Measurements from ENCODE around the gene SPRR2B.
"Not testable (repeated sequence)": the region's sequence is repeated elsewhere in the genome, so short reads cannot be mapped to it uniquely, and the experiment has no call there.

SPRR2B gene

DNA sequence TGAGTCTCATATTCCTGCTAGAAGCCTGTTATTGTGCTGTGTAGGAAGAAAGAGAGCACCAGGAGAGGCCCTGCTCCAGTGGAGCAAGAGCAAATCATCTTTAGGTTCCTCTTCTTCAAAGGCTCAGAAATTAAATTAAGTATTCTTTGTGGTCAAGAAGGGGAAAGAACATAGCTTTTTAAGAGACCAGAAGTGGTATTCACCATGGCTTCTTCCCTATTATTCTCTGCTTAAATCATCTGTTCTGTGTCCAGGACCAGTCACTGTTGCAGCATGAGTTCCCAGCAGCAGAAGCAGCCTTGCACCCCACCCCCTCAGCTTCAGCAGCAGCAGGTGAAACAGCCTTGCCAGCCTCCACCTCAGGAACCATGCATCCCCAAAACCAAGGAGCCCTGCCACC is 39.3 kb downstream of the SPRR2B start:
- Histone ChIP-seq H3K9me3 (ENCODE audit: insufficient read depth, low read length) (no peaks in the 10 kb centered on the region), H3K36me3 (ENCODE audit: insufficient read depth, insufficient read length, low read length) (no peaks in the 10 kb centered on the region), H3K27me3 (ENCODE audit: insufficient read depth, insufficient read length) (no peaks in the 10 kb centered on the region), H3K9ac (ENCODE audit: insufficient read length, low read depth) (no peak overlapping the region), H3K4me3 (ENCODE audit: insufficient read length, low read depth) (no peak overlapping the region), H3K4me1 (ENCODE audit: insufficient read depth, insufficient read length) (peaks cover 2% of the 10 kb centered on the region)
- TF ChIP-seq ZNF274 (IDR thresholded peaks at IDR 0.05; ENCODE audit: low read depth, low read length) (no peak), YY1 (IDR thresholded peaks at IDR 0.05; ENCODE audit: insufficient read depth, insufficient read length) (no peak), SUZ12 (IDR thresholded peaks at IDR 0.05; ENCODE audit: extremely low read depth, insufficient read depth, insufficient read length) (no peak)
- DNase-seq (ENCODE audit: low read depth, low spot score): no peak

DNA sequence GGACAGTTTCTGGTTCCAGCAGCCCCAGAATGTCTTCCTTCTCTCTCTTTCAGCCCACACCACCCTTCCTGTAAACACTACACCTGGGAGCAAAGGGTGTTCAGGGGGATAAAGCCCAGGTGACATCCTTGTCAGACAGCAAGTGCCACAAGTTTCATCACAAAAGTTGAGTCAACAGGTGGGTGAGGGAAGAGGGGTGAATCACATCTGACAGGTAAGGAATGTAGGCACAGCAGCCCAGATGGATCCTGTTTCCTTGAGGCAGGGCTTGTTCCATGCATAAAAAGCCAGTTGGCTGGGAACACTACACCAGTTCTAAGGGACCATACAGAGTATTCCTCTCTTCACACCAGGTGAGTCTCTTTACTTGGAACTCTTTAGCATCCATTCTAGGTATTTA is 40.5 kb downstream of the SPRR2B start, which contains the start of gene SPRR1B:
Gene SPRR1B, plus strand, starts transcription at position 309 of the 400 bp plus-strand sequence. CDS start 1,143 bp downstream, outside the sequence.
- no peak for DNase-seq (ENCODE audit: low read depth, low spot score)
- Histone ChIP-seq H3K36me3 (ENCODE audit: insufficient read depth, insufficient read length, low read length) (no peaks in the 10 kb centered on the region), H3K9me3 (ENCODE audit: insufficient read depth, low read length) (no peaks in the 10 kb centered on the region), H3K27me3 (ENCODE audit: insufficient read depth, insufficient read length) (no peaks in the 10 kb centered on the region), H3K9ac (ENCODE audit: insufficient read length, low read depth) (no peak within 1 kb of the TSS), H3K4me3 (ENCODE audit: insufficient read length, low read depth) (no peak within 1 kb of the TSS), H3K4me1 (ENCODE audit: insufficient read depth, insufficient read length) (peaks cover 2% of the 10 kb centered on the region)
- no peak for TF ChIP-seq ZNF274 (IDR thresholded peaks at IDR 0.05; ENCODE audit: low read depth, low read length)
- TF ChIP-seq YY1 (IDR thresholded peaks at IDR 0.05; ENCODE audit: insufficient read depth, insufficient read length): no peak
- no peak for TF ChIP-seq SUZ12 (IDR thresholded peaks at IDR 0.05; ENCODE audit: extremely low read depth, insufficient read depth, insufficient read length)

DNA sequence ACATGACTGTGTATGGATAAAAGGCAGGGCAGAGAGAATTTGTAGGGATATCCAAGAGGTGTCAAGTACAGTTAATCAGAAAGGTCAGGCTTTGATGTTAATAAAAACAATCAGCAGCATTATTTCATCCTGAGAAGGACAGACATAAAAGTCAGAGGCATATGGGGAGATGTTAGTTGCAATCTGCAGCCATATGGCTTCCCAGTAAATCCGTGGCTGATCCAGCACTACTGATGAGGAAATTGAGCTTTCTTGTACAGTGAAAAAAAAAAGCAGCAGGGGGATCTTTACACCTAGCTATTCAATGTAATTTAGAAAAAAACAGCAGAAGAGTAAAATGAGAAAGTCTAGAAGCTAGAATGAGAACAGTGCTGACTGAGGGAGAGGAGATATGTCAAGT is 42.6 kb downstream of the SPRR2B start:
- Histone ChIP-seq H3K9me3 (ENCODE audit: insufficient read depth, low read length) (no peaks in the 10 kb centered on the region), H3K9ac (ENCODE audit: insufficient read length, low read depth) (no peak overlapping the region), H3K36me3 (ENCODE audit: insufficient read depth, insufficient read length, low read length) (no peaks in the 10 kb centered on the region), H3K27me3 (ENCODE audit: insufficient read depth, insufficient read length) (no peaks in the 10 kb centered on the region), H3K4me3 (ENCODE audit: insufficient read length, low read depth) (no peak overlapping the region), H3K4me1 (ENCODE audit: insufficient read depth, insufficient read length) (peaks cover 2% of the 10 kb centered on the region)
- no peak for TF ChIP-seq YY1 (IDR thresholded peaks at IDR 0.05; ENCODE audit: insufficient read depth, insufficient read length)
- no peak for TF ChIP-seq ZNF274 (IDR thresholded peaks at IDR 0.05; ENCODE audit: low read depth, low read length)
- no peak for TF ChIP-seq SUZ12 (IDR thresholded peaks at IDR 0.05; ENCODE audit: extremely low read depth, insufficient read depth, insufficient read length)
- DNase-seq (ENCODE audit: low read depth, low spot score): no peak

DNA sequence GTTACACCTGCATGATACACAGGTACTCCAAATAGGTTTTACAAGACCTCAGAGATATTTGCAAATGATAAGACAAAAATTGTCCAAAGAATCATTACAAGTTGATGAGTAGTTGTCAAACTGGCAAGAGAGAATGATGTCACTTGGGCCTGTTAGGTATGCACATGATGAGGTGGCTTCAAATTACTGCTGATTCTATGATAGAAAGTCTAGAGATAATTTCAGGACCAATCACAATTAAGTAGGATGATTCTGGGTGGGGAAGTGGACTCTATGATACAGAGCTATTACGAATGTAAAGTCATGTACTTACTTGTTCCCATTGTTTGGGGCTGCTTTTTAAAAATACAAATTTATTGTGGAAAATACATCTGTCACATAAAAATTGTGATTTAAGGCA is 45.6 kb downstream of the SPRR2B start:
- Histone ChIP-seq H3K36me3 (ENCODE audit: insufficient read depth, insufficient read length, low read length) (no peaks in the 10 kb centered on the region), H3K27me3 (ENCODE audit: insufficient read depth, insufficient read length) (no peaks in the 10 kb centered on the region), H3K4me1 (ENCODE audit: insufficient read depth, insufficient read length) (no peaks in the 10 kb centered on the region), H3K9ac (ENCODE audit: insufficient read length, low read depth) (no peak overlapping the region), H3K9me3 (ENCODE audit: insufficient read depth, low read length) (no peaks in the 10 kb centered on the region), H3K4me3 (ENCODE audit: insufficient read length, low read depth) (no peak overlapping the region)
- DNase-seq (ENCODE audit: low read depth, low spot score): no peak
- TF ChIP-seq YY1 (IDR thresholded peaks at IDR 0.05; ENCODE audit: insufficient read depth, insufficient read length) (no peak), SUZ12 (IDR thresholded peaks at IDR 0.05; ENCODE audit: extremely low read depth, insufficient read depth, insufficient read length) (no peak), ZNF274 (IDR thresholded peaks at IDR 0.05; ENCODE audit: low read depth, low read length) (no peak)

DNA sequence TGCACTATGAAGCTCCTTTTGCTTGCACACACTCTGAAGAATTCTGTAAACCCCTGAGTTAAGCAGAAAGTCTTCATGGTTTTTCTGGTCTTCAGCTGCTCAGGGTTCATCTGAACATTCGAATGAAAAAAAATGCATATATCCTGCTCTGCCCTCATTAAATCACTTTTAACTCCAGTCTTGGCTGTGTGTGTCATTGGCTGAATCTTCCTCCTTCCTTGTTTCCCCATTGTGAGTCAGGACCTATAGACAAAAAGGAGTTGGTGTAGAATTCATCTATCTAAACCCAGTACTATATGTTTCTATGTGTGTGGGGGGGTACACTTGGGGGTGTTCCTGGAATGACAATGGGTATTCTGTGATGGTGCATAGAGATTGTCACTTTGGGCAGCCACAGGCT is 47.0 kb downstream of the SPRR2B start:
- Histone ChIP-seq H3K9me3 (ENCODE audit: insufficient read depth, low read length) (no peaks in the 10 kb centered on the region), H3K36me3 (ENCODE audit: insufficient read depth, insufficient read length, low read length) (no peaks in the 10 kb centered on the region), H3K4me1 (ENCODE audit: insufficient read depth, insufficient read length) (no peaks in the 10 kb centered on the region), H3K27me3 (ENCODE audit: insufficient read depth, insufficient read length) (no peaks in the 10 kb centered on the region), H3K9ac (ENCODE audit: insufficient read length, low read depth) (no peak overlapping the region), H3K4me3 (ENCODE audit: insufficient read length, low read depth) (no peak overlapping the region)
- TF ChIP-seq YY1 (IDR thresholded peaks at IDR 0.05; ENCODE audit: insufficient read depth, insufficient read length) (no peak), ZNF274 (IDR thresholded peaks at IDR 0.05; ENCODE audit: low read depth, low read length) (no peak)
- no peak for DNase-seq (ENCODE audit: low read depth, low spot score)

DNA sequence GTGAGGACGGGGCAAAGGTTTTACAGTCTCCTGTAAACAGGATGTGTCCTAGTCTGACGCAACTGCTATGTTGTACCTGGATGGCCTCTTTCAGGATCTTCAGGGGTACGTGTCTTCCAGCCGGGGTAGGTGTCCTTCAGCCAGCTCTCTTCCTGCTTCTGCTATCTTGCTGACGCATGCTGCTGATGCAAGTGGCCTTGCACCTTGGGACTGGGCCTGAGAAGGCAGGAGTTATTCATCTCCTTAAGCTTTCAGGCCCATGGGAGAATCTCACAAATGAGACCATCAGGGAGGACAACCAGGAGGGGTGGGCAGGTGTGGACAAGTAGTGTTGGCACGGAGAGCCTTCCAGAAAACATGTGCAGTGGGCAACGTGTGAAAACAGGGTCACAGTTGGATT is 48.3 kb downstream of the SPRR2B start:
- no peak for TF ChIP-seq YY1 (IDR thresholded peaks at IDR 0.05; ENCODE audit: insufficient read depth, insufficient read length)
- TF ChIP-seq SUZ12 (IDR thresholded peaks at IDR 0.05; ENCODE audit: extremely low read depth, insufficient read depth, insufficient read length): no peak
- TF ChIP-seq ZNF274 (IDR thresholded peaks at IDR 0.05; ENCODE audit: low read depth, low read length): no peak
- Histone ChIP-seq H3K9me3 (ENCODE audit: insufficient read depth, low read length) (no peaks in the 10 kb centered on the region), H3K9ac (ENCODE audit: insufficient read length, low read depth) (no peak overlapping the region), H3K36me3 (ENCODE audit: insufficient read depth, insufficient read length, low read length) (no peaks in the 10 kb centered on the region), H3K27me3 (ENCODE audit: insufficient read depth, insufficient read length) (no peaks in the 10 kb centered on the region), H3K4me3 (ENCODE audit: insufficient read length, low read depth) (no peak overlapping the region), H3K4me1 (ENCODE audit: insufficient read depth, insufficient read length) (no peaks in the 10 kb centered on the region)
- DNase-seq (ENCODE audit: low read depth, low spot score): no peak

DNA sequence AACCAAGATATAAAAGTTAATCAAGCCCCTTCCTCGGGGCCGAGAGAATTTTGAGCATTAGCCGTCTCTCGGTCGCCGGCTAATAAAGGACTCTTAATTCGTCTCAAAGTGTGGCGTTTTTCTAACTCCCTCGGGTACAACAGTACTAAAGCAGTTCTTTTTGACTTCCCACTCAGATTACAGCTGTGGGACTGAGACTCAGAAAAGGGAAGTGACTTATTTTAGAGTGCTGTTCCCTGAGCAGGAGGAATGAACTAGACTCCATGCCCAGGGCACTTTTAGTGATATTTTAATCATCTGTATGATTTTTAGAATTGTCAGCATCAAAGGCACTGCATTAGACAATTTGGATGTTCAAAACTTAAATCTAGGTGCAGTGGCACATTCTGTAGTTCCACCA is 49.1 kb downstream of the SPRR2B start:
- H3K4me3 ChIP-seq (ENCODE audit: insufficient read length, low read depth); H3K36me3 ChIP-seq (ENCODE audit: insufficient read depth, insufficient read length, low read length); H3K27me3 ChIP-seq (ENCODE audit: insufficient read depth, insufficient read length); DNase-seq (ENCODE audit: low read depth, low spot score); H3K9me3 ChIP-seq (ENCODE audit: insufficient read depth, low read length); H3K9ac ChIP-seq (ENCODE audit: insufficient read length, low read depth); H3K4me1 ChIP-seq (ENCODE audit: insufficient read depth, insufficient read length): not testable (repeated sequence)

DNA sequence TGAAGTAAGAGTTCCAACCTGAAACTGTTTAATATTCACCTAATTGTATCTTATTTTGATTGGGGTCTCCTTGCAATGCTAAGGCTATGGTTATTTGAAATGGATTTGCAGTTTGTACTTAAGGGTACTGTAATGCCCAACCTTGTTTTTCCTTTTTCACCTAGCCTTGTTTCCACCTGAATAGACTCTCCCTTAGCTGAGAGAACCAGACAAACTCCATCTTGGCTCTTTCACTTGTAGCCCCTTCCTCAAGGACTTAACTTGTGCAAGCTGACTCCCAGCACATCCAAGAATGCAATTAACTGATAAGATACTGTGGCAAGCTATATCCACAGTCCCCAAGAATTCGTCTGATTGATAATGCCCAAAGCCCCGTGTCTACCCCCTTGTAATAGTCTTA is 49.6 kb downstream of the SPRR2B start:
- not testable (repeated sequence) for H3K4me1 ChIP-seq (ENCODE audit: insufficient read depth, insufficient read length); H3K27me3 ChIP-seq (ENCODE audit: insufficient read depth, insufficient read length)

More for the DNA sequence above, 49.6 kb downstream of the SPRR2B start:
- not testable (repeated sequence) for H3K36me3 ChIP-seq (ENCODE audit: insufficient read depth, insufficient read length, low read length); H3K9ac ChIP-seq (ENCODE audit: insufficient read length, low read depth); DNase-seq (ENCODE audit: low read depth, low spot score); H3K4me3 ChIP-seq (ENCODE audit: insufficient read length, low read depth); H3K9me3 ChIP-seq (ENCODE audit: insufficient read depth, low read length)
